ENCODE measurements around the gene CNR2.
"Not testable (repeated sequence)": the region's sequence is repeated elsewhere in the genome, so short reads cannot be mapped to it uniquely, and the experiment has no call there.

Gene CNR2

GRCh38 chr1:23913212-23913880 is at the start of gene CNR2:
Gene CNR2 (minus strand): TSS chr1:23913362. CDS start chr1:23875617, 37,745 bp downstream.
- Mint-ChIP-seq H3K27ac (no peak within 1 kb of the TSS), H3K4me3 (peak within 1 kb of the TSS; percentile 32 to 46), H3K9me3 (no peaks in the 10 kb centered on the region), H3K4me1 (peaks cover 79% of the 10 kb centered on the region), H3K27me3 (no peaks in the 10 kb centered on the region)
- ATAC-seq (peak; percentile 21), DNase-seq (no peak)

DNA sequence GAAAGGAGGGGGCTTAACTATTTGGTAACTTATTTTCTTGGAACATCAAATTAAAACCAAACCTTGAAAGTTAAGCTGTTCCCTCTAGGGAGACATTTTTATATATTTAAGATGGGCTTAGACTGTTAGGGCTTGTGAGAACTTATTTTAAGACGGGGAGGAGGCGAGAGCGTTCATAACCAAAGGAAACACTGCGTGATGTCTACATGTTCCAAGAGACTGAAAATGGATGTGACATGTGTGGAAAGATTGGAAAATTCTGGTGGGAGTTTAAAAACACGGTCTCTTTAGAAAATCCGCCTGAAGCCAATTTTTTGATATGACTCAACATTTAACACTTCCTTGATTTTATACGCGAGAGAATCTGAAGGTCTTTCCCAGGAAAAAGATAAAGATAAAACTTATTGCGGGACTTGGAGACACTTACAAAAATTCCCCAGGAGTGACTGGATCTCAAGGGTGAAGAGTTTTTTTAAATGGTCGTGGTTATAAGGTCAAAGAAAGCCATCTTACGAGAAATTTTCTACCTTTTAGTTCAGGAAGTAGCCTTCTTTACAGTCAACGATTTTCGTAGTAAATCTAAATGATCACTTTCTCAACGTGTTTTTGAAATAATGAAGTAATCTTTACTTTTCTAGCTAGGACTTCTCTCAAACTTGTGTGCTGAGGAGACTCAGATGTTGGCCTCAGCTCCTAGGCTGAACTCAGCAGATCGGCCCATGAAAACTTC is 47.3 kb upstream of the CNR2 start:
- ATAC-seq (no peak), DNase-seq (no peak)
- H3K27ac Mint-ChIP-seq: peak overlapping the region; percentile 100
- no peaks in the 10 kb centered on the region for H3K27me3 Mint-ChIP-seq
- peak overlapping the region; percentile 98 to 100 for H3K4me3 Mint-ChIP-seq
- no peaks in the 10 kb centered on the region for H3K9me3 Mint-ChIP-seq
- peaks cover 55% of the 10 kb centered on the region for H3K4me1 Mint-ChIP-seq

DNA sequence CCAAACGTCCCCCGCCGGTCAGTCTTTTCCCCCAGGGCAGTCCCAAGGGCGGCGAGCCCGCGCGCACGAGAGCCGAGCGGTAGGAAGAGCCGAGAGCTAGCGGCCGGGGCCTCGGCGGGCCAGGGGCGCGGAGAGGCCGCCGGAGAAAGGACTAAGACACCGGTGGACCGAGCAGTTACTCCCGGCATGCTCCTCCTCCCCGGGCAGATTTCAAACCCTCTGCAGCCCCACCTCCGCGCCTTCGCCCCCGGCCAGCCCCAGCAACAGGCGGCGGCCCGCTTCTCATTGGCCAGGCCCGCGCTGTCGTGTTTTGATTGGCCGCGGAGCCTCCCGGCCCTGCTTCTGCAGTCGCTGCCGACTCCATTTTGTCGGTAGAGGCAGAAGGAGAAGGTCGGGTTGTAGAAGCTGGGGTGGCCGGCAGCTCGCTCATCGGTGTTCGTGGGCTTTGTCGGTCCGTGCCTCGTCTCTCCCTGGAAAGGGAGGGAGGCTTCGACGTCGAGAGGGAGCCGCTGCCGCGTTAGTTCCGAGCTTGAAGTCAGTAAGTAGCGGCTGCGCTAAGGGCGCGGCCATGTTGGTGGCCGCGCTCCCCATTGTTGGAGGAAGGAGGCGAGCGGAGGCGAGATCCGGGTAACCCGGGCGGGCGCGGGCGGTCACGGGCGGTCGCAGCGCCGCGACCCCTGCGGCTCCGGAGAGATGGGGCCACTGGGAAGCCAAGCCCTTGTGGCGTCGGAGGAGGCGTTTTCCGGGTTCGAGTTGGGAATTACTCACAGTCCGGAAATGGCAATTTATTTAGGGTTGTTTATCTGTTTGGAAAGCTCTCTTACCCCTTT is 46.5 kb upstream of the CNR2 start, which contains the start of gene PNRC2:
Gene PNRC2, plus strand, starts transcription at position 368 of the 830 bp plus-strand sequence. CDS start 1,630 bp downstream, outside the sequence.
- peaks cover 55% of the 10 kb centered on the region for H3K4me1 Mint-ChIP-seq
- DNase-seq: peak; percentile 97 to 98
- peak within 1 kb of the TSS; percentile 100 for H3K27ac Mint-ChIP-seq
- no peaks in the 10 kb centered on the region for H3K9me3 Mint-ChIP-seq
- H3K4me3 Mint-ChIP-seq: peak within 1 kb of the TSS; percentile 98 to 100
- ATAC-seq: peak; percentile 89
- no peaks in the 10 kb centered on the region for H3K27me3 Mint-ChIP-seq

DNA sequence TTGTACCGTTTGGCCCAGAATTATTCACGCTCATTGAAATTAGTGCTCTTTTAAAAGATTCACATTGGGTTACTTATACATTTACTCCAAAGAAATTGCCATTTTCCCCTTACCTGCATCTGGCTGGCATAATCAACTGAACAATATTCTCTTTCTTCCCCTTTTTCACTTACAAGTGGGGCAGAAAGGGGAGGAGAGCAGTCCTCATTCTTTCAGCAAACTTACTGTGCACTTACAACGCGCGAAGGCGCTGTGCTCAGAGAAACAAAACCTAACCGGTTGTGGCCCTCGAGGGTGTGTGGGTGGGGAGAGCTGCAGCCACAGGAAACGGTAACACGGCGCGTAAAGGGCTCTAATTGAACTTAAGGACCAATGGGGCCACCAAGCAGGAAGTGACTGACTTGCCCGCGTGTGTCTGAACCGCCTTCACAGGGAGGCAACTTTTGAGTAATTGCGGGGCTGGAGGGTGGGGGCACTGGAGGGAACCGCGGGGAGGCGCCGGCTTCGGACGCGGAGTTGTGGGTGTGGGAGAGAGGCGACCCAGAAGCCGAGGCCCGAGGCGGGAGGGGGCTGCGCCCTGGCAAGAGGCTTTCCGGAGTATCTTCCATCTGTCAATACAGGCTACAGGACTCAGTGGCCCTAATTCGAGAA is 45.8 kb upstream of the CNR2 start:
- peak overlapping the region; percentile 100 for H3K27ac Mint-ChIP-seq

GRCh38 chr1:23958040-23958809 is 45.1 kb upstream of the CNR2 start:
- Mint-ChIP-seq H3K27ac (peak overlapping the region; percentile 100), H3K4me1 (peaks cover 53% of the 10 kb centered on the region), H3K4me3 (peak overlapping the region; percentile 98 to 100)
- not testable (repeated sequence) for H3K27me3 Mint-ChIP-seq, ATAC-seq, H3K9me3 Mint-ChIP-seq
- DNase-seq: peak in 1 of 2 donors; percentile 19

More for the DNA sequence above, 45.8 kb upstream of the CNR2 start:
- no peaks in the 10 kb centered on the region for H3K9me3 Mint-ChIP-seq
- ATAC-seq: peak; percentile 88
- peak; percentile 92 to 96 for DNase-seq
- H3K4me3 Mint-ChIP-seq: peak overlapping the region; percentile 98 to 100
- peaks cover 53% of the 10 kb centered on the region for H3K4me1 Mint-ChIP-seq
- H3K27me3 Mint-ChIP-seq: no peaks in the 10 kb centered on the region

- Mint-ChIP-seq H3K4me1 (peaks cover 55% of the 10 kb centered on the region), H3K27ac (no peak overlapping the region), H3K27me3 (no peaks in the 10 kb centered on the region), H3K4me3 (peak overlapping the region; percentile 21 to 47), H3K9me3 (no peaks in the 10 kb centered on the region)
- ATAC-seq (no peak), DNase-seq (no peak)
Observed at GRCh38 chr1:23957096-23957495, 43.9 kb upstream of the CNR2 start.

DNA sequence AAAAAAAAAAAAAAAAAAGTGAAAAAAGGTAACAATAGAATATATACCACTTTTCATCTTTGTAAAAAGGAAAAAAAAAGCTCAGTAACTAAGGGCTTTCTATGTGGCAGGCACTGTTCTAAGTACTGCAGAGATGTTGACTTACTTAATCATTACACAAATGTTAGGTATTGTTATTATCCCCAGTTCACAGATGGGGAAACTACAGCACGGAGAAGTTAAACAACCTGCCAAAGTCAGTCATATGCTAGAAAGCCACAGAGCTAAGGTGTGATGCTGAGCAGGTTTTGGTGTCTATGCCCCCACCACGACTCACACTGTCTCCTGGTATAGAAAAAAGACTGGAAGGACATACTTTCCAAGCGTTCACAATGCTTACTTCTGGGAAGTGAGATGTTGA is 39.9 kb upstream of the CNR2 start:
- Mint-ChIP-seq H3K9me3 (no peaks in the 10 kb centered on the region), H3K27ac (no peak overlapping the region)
- peak; percentile 40 for ATAC-seq

GRCh38 chr1:23947366-23947765 is 34.2 kb upstream of the CNR2 start:
- Mint-ChIP-seq H3K9me3 (peaks cover 5 to 9% of the 10 kb centered on the region in 2 donors), H3K4me1 (no peaks in the 10 kb centered on the region), H3K27ac (no peak overlapping the region), H3K4me3 (no peak overlapping the region), H3K27me3 (peaks cover 7% of the 10 kb centered on the region)
- no peak for DNase-seq
- no peak for ATAC-seq

More for the DNA sequence above, 39.9 kb upstream of the CNR2 start:
- Mint-ChIP-seq H3K27me3 (no peaks in the 10 kb centered on the region), H3K4me1 (peaks cover 35% of the 10 kb centered on the region), H3K4me3 (no peak overlapping the region)
- DNase-seq: no peak

DNA sequence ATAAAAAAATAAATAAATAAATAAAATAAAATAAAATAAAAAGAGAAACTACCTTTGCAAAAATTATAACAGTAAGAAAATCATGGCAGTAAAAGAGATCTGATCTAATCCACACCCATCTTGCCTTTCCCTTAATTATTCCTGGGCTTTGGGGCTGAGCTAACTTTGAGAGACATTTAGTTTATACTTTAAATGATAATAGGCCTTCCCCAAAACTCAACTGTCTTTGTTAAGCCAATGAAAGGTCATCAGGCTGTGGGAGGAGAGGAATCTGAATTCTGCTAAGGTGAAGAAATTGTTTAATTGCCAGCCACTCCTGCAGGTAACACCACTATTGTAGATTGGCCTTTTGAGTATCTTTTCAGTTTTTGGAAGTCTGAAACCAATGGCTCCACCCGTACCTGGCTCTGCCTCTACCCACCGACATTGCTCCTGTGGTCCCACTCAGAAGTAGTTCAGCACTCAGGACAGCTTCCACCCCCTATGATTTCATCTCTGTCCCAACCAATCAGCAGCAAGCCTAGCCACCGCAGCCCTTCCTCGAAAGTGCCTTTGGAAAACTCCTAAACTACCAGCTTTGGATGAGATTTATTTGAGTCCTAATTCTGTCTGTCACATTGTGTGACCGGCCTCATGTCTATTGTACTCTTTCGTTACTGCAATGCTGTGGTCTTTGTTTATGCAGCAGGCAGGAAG is 23.5 kb upstream of the CNR2 start:
- Mint-ChIP-seq H3K27me3 (no peaks in the 10 kb centered on the region), H3K4me3 (no peak overlapping the region), H3K27ac (no peak overlapping the region), H3K9me3 (no peaks in the 10 kb centered on the region), H3K4me1 (no peaks in the 10 kb centered on the region)
- ATAC-seq: no peak
- DNase-seq: no peak

DNA sequence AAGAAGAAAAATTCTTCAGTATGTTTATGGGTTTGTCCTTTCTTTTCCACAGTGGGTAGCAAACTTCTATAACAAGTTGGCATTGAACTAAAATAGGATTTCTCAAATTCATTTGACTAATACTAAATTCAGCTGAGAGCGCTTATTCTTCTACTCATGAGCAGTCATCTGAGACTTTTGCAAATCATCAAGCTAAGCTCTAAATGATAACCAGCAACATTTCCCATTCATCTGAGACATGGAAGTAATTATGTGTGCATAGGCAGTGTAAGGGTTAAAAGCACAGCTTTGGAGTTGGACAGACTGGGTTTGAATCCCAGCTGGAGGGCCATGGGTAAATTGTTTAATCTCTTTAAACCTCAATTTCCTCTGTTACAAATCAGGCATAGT is 18.3 kb upstream of the CNR2 start:
- DNase-seq (no peak), ATAC-seq (no peak)
- H3K4me3 Mint-ChIP-seq: no peak overlapping the region
- H3K27me3 Mint-ChIP-seq: no peaks in the 10 kb centered on the region
- H3K27ac Mint-ChIP-seq: no peak overlapping the region
- no peaks in the 10 kb centered on the region for H3K9me3 Mint-ChIP-seq
- no peaks in the 10 kb centered on the region for H3K4me1 Mint-ChIP-seq

DNA sequence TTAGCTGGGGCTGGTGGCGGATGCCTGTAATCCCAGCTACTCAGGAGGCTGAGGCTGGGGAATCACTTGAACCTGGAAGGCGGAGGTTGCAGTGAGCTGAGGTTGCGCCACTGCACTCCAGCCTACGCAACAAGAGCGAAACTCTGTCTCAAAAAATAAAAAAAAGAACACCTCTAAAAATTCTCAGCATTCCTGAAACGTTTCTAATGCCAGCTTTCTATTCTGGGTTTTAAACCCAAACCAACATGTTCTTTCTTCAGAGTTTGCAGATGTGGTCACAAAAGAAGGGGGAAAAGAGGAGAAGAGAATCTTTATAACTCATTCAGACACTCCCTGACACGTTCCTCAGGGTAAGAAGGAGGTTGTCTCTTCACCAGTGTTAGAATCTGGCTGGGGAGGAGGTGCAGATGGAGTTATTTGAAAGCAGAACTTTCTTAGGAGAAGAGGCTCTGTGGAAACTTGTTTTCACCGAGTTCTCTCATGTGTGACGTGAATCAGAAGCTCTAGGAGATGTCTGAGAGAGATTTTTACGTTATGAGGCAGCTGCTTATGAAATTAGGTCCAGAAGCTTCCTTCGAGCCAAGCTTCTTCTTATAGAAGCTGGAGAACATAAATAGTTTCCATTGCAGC is 17.8 kb upstream of the CNR2 start:
- ATAC-seq (no peak), DNase-seq (no peak)
- Mint-ChIP-seq H3K4me3 (no peak overlapping the region), H3K27me3 (no peaks in the 10 kb centered on the region), H3K4me1 (no peaks in the 10 kb centered on the region), H3K27ac (no peak overlapping the region), H3K9me3 (no peaks in the 10 kb centered on the region)

DNA sequence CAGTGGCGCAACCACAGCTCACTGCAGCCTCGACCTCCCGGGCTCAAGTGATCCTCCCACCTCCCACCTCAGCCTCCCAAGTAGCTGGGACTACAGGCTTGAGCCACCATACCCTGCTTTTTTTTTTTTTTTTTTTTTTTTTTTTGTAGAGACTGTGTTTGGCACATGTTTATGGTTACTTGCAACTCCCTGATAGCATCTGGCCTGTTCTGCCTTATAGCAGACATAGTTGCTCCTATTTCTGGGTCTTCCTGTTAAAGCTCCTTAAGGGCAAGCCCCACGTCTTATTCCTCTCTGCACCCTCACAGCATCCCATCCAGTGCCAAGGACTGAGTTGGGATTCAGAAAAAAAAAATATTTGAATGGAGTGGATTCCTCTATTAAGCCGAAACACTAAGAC is 17.1 kb upstream of the CNR2 start:
- no peaks in the 10 kb centered on the region for H3K4me1 Mint-ChIP-seq
- no peaks in the 10 kb centered on the region for H3K27me3 Mint-ChIP-seq
- ATAC-seq (no peak), DNase-seq (no peak)
- H3K27ac Mint-ChIP-seq: peak overlapping the region in 1 of 2 donors; percentile 20
- H3K4me3 Mint-ChIP-seq: no peak overlapping the region
- H3K9me3 Mint-ChIP-seq: no peaks in the 10 kb centered on the region

GRCh38 chr1:23928789-23929188 is 15.6 kb upstream of the CNR2 start:
- Mint-ChIP-seq H3K4me3 (no peak overlapping the region), H3K4me1 (no peaks in the 10 kb centered on the region), H3K27me3 (no peaks in the 10 kb centered on the region), H3K9me3 (no peaks in the 10 kb centered on the region), H3K27ac (no peak overlapping the region)
- DNase-seq (no peak), ATAC-seq (no peak)

- H3K27ac Mint-ChIP-seq: no peak overlapping the region
- H3K27me3 Mint-ChIP-seq: no peaks in the 10 kb centered on the region
- H3K4me1 Mint-ChIP-seq: no peaks in the 10 kb centered on the region
- H3K4me3 Mint-ChIP-seq: no peak overlapping the region
- ATAC-seq (no peak), DNase-seq (no peak)
- no peaks in the 10 kb centered on the region for H3K9me3 Mint-ChIP-seq
Observed at GRCh38 chr1:23927097-23927496, 13.9 kb upstream of the CNR2 start.
